Endometrial microvascular endothelial cells (primary cell): Measurements from ENCODE around the gene WDR75. TPM values are rescaled to one million over a fixed set of nuclear protein-coding genes. Genes with fewer than 3 reads are reported as not detected.

Experiments
- in situ Hi-C: cut with HindIII; loops from 2 replicates; pipeline ENCODE4 v1.10.0; 2017; ENCODE audit warnings: low sequenced_read_pairs, low pct_unique_long_range_greater_than_20kb; ENCODE audit errors: inconsistent ontology term
- total RNA-seq: library from RNA; depleted of rRNA; stranded (reverse); fragments of >200 nt; gene quantifications from one replicate; pipeline ENCODE4 v1.2.3, GENCODE V29; 2015; ENCODE audit errors: inconsistent ontology term

Gene WDR75
- total RNA-seq, 1 donor from 2014 or later = 60.2 TPM

GRCh38 chr2:189519631-189520387 is 78.5 kb downstream of the WDR75 start:
- in situ Hi-C loops = no loop called here

DNA sequence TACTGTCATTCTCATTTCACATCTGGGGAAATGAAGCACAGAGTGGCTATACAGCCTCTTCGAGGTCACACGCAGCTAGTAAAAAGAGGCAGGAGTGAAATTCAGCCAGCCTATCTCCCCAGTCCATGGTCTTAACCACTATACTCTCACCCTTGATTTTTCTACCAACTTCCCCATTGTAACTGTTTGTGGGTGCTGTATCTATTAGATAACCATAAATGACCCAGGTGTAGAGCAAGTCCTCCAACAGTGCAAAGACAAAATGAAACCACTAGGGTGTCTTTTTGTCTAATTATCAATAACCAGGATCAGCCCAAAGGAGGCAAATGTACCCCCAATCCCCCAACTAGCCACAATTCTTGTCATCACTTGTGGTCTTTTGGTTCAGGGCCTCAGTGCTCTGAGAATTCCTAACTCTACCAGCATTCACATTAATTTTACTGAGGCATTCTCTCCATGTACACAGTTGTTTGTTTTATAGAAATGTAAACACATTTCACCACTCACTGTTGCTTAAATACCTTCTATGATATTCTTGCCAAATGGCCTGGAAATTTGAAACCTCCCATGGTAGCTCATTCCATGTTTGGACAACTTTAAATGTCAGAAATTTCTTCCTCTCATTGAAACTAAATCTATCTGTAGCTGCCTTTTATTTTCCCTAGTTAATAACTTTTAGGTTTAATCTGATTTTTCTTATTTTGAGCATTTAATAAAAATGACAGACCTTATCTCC is 80.6 kb downstream of the WDR75 start:
- in situ Hi-C loops = no loop called here

- in situ Hi-C loops = no loop called here
These were observed 81.3 kb downstream of the WDR75 start for GRCh38 chr2:189522435-189523151.

GRCh38 chr2:189524746-189525145 is 83.5 kb downstream of the WDR75 start:
- in situ Hi-C loops = no loop called here

Other genes starting within 250 kb of the WDR75 start
- 0.09 TPM for gene SLC40A1, start 139.3 kb downstream of the WDR75 start, total RNA-seq
- gene ASNSD1, start 220.0 kb downstream of the WDR75 start, total RNA-seq = 62.3 TPM
- gene ANKAR, start 233.2 kb downstream of the WDR75 start, total RNA-seq = 1.2 TPM